22Rv1 (cell line): Measurements from ENCODE around the gene BEGAIN.

Experiments used
- ZFX ChIP-seq: fragments of 450-650 bp; IDR thresholded peaks from 2 replicates; pipeline ENCODE4 v1.6.1; 2017; ENCODE audit warnings: antibody characterized with exemption, borderline replicate concordance
- TF ChIP-seq, protein P1 (sequence below): fragments of 450-650 bp; IDR thresholded peaks from 2 replicates; pipeline ENCODE4 v1.5.1; 2017; ENCODE audit warnings: mild to moderate bottlenecking

DNA sequence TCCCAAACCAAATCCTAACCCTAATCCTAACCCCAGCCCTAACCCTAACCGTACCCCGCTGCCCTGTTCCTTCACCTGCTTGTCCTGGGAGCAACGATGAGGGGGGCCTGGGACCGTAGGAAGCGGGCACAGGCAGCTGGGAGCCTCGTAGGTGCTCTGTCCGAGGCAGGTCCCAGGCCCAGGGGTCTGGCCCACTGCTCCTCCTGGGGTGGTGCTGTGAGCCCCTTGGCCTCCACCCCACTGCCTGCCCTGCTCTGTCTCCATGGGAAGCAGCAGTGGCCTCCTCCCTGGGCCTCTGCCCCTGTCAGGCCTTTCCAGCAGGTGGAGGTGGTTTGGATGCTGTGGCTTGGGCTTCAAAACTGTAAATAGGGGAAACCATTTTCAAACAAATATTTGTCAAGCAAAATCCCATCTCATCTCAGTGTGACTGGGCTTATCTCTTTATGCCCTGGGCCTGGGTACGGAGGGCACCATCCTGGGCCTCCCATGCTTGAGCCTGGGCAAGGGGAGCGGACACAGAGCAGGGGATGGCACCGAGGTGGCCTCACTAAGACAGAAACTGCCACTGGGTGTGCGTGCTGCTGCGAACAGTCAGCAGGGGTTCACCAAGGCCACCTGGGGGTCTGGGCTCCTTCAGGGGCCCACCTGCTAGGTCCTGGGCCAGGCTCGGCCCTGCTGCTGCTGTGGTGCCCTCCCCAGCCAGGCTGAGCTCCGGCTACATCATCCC, 3.7 kb upstream of the BEGAIN start:
- TF ChIP-seq, protein P1, sequence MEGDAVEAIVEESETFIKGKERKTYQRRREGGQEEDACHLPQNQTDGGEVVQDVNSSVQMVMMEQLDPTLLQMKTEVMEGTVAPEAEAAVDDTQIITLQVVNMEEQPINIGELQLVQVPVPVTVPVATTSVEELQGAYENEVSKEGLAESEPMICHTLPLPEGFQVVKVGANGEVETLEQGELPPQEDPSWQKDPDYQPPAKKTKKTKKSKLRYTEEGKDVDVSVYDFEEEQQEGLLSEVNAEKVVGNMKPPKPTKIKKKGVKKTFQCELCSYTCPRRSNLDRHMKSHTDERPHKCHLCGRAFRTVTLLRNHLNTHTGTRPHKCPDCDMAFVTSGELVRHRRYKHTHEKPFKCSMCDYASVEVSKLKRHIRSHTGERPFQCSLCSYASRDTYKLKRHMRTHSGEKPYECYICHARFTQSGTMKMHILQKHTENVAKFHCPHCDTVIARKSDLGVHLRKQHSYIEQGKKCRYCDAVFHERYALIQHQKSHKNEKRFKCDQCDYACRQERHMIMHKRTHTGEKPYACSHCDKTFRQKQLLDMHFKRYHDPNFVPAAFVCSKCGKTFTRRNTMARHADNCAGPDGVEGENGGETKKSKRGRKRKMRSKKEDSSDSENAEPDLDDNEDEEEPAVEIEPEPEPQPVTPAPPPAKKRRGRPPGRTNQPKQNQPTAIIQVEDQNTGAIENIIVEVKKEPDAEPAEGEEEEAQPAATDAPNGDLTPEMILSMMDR: no peak
- no peak for TF ChIP-seq ZFX
